ENCODE results near the gene DRICH1.
"Not testable (repeated sequence)": the region's sequence is repeated elsewhere in the genome, so short reads cannot be mapped to it uniquely, and the experiment has no call there.

Gene DRICH1

DNA sequence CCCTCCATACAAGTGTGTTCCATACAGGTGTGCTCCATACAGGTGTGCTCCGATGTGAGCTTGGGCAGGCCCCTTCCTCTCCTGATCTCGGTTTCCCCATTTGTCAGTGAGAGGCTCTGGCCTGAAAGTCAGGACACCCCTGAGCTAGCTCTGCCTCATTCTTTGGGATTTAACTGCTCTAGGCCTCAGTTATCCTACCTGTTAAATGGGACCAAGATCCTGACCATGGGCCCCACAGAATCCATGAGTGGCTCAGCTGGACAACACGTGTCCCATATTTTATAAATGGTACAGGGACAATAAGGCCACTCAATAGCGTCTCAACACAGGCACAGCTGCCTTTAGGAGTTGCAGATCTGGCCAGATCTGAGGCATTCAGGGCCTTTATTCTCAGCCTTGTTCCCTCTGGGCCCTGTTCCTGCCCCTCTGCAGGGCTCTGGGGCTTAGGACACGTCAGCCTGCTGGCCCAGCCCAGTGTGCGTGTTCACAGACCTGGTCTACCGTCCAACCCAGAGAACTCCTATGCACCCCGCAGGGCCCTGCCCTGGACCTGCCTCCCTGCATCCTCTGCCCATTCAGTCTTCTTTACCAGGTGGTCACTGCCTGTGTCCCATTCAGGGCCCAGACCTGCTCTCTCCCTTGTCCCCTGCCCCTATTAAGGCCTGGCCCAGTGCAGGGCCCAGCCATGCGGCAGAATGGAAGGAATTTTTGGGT is 33.2 kb downstream of the DRICH1 start:
- DNase-seq (ENCODE audit: low spot score): no peak

DNA sequence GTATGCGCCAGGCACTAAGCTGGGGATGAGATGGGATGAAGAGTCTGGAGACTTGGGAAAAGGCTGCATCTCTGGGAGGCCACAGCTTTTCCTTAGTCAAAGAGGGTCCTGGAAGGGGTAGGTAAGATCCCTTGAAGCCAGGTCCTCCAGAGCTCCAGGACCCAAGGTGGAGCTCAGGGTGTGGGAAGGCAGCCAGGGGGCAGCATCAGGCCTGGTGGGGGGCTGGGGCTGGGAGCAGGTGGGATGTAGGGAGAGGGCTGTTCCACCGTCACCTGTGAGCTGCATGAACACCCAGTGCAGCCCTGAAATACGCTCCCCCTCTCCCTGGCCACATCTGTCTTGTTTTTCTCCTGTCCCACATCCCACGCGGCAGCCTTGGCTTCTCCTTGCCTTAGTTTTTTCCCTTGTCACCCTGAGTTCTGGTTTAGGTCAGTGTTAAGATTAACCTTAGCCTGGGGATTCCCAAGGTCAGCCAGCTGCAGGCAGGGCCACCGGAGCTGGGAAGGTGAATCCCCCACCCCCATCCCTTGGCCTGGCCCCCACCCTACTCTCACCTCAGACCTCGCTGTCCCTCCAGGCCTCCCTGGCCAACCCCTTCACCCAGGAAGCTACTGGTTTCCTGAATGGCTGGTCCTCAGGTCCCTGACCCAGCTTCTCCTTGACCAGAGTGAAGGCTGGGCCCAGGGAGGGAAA is 34.4 kb downstream of the DRICH1 start:
- not testable (repeated sequence) for DNase-seq (ENCODE audit: low spot score)

DNA sequence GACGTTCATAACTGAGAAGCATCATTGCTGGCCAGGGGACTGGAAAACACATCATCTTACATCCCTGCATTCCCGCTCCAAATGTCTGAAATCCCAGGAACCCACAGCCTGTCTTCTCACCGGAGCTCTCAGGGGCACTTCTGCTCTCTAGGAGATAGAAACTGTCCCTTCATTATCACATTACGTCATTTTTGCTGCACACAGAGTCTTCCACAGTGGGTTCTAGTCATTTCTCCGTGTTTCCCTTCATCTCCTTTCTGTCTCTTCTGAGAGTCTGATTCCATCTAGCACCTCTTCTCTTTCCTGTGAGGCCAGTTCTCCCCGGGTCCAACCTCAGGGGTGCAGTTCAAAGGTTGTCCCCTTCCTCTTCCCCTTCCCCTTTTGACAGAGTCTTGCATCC is 36.2 kb downstream of the DRICH1 start:
- DNase-seq (ENCODE audit: low spot score): not testable (repeated sequence)

DNA sequence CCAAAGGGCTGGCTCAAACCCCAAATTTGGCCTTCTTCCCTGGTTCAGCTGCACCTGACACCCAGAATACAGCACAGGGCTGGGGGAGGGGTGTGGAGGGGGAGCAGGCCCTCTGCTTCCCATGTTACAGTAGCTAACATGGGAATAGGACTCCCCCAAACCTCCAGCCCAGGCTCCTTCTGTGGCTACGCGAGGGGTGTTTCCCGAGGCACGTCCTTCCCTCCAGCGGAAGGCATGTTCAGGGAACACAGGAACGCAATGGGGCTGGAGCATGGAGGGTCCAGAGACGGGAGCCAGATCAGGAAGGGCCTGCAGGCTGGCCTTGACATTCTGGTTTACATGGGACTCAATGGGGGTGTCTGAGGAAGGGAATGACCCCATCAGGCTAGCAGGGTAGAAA is 40.3 kb downstream of the DRICH1 start:
- DNase-seq (ENCODE audit: low spot score): no peak

DNA sequence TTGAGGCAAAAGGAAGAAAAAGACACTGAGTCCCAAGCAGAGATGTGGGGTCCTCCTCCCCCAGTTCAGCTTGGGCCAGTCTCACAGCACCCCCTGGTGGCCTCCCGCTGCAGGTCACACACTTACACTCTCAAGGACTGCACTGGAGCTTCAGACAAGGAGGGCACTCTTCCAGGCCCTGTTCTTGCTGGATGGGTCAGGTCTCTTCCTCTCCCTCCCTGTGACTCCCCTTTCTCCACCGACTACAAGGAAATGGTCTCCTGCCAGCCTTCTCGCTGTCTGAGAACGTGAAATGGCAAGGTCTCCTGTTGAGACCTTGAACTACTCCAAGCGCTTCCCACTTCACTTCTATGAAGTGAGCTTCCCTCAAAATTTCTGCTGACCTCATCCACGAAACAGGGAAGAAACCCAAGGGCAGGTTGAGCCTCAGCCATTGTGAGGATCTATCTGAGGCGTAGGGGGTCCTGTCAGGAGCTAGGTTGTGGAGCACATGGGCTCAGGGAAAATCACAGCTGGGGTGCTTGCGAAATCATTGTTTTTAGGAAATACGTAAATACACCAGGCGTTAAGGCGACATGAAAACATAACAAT is 40.8 kb downstream of the DRICH1 start:
- peak; percentile 87 for DNase-seq (ENCODE audit: low spot score)

DNA sequence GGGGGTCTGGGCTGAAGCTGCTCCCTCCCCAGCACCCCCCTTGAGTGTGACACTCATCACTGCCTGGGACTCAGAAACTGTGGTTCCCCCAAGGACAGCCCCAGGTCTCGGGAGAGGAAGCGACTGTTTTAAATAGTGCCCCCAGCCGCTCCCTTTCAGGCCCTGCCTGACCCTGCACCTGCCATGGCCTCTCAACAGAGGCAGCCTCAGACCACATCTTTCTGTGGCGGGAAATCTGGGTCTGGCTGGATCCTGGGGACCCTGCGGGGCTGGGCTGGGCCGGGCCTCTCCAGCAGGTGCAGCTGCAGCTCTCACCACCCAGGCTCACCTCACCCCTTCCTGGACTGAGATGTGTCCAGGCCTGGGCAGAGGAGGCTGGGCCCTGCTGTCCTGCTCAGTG is 48.3 kb downstream of the DRICH1 start:
- no peak for DNase-seq (ENCODE audit: low spot score)

DNA sequence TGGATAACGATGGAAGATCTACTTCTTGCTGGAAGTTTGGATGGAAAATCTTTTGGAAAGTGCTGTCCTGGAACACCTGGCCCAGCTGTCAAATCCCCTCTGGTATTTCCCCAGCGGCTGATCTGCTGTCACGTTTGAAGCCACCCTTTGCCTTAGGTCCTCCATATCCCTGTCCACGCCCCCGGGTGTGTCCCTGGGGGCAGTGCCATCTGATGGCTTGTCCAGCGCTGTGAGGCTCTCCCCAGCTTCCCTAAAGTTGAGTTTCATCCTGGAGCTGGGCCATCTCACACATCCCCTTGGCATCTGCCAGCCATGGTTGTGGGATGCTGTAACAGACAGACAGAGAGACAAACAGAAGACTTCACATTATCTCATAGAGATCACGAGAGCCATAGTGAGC is 49.0 kb downstream of the DRICH1 start:
- no peak for DNase-seq (ENCODE audit: low spot score)

DNA sequence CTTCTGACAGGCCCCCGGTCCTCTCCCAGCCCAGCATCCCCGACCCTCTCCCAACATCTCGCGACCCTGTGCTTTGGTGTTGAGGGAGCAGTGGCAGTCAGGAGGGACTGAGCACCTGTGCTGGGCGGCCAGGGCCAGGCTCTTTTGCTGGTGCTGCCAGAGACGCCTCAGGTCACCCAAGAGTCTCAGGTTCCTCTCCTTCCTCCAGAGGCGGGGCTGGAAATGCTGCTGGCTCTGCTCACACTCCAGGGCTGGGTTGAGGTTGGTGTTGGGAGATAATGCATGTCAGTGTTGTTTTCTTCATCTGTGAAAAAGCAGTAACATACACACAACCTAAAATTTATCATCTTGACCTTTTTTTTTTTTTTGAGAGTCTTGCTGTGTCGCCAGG is 50.9 kb downstream of the DRICH1 start:
- DNase-seq (ENCODE audit: low spot score): no peak

DNA sequence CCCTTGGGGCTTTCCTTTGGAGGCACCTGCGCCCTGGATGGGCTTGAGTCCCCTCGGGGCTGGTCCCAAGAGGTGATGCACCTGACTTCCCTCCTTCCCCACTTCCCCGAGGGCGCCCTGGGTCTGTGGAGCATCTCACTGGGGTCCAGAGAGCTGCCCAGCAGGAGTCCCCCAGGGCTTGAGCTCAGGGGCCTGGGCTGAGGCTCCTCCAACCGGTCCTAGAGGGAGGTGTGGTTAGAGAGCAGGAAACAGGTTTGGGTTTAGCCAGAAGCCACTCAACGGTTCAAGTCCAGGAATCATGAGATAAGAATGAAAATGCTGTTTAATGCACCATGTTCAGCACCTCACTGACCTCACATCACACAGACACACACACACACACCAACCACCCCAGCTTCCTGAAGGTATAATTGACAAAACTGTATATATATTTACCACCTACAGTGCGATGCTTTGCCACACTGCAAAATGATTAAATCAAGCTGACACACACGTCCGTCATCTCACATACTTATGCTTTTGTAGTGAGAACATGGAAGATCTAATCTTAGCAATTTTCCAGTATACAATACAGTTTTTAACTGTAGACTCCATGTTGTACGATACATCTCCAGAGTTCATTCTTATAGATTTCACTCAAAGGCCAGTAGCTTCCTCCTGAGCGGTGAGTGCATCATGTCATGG is 51.4 kb downstream of the DRICH1 start:
- DNase-seq (ENCODE audit: low spot score): no peak

DNA sequence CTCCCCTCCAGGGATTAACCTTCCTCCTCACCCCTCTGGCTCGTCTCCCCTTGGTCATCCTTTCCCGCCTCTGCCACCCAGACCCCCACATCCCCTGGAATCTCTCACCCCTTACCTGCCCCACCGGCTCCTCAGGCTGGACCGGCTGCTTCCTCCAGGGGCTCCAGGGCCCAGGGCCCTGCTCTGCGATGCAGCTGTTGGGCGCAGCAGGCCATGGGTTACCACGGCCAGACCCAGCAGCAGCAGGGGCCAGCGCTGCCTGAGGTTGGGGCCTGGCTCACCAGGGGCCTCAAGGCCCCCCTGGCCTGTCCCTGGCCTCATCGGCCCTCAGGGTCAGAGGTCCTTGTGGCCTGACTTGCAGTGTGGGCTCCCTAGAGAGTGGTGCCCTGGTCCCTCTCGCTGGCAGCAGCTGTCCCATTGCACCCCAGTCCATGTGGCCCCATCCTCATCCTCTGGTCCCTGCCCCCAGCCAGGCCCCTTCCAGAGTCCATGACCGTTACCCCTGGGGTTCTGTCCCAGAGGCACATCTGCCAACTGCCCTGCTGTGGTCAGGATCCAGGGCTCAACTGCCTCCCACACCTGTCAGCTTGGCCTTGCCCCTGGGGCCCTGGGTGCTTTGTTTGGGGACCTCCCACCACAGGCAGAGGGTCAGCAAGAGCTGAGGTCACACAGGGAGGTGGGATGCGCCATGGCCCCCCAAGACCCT is 52.1 kb downstream of the DRICH1 start, which contains the start of gene IGLL1:
Gene IGLL1, minus strand, starts transcription at position 421 of the 706 bp plus-strand sequence. Its CDS starts 100 bp downstream, at position 321.
- DNase-seq (ENCODE audit: low spot score): no peak

DNA sequence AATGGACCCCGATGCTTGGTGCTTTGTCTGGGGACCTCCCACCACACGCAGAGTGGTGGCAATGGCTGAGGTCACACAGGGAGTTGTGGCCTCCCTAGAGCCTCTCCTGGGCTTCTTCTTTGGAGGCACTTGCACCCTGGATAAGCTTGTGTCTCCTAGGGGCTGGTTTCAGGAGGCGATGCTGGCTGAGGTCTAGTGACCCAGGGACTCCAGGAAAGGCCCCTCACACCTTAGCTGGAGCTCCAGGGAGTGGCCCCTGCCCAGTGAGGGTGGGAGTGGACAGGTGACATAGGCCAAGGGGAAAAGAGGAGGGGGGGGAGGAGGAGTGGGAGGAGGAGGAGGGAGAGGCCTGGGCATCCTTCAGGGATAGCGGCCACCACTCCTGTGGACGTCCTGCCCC is 52.8 kb downstream of the DRICH1 start:
- no peak for DNase-seq (ENCODE audit: low spot score)

DNA sequence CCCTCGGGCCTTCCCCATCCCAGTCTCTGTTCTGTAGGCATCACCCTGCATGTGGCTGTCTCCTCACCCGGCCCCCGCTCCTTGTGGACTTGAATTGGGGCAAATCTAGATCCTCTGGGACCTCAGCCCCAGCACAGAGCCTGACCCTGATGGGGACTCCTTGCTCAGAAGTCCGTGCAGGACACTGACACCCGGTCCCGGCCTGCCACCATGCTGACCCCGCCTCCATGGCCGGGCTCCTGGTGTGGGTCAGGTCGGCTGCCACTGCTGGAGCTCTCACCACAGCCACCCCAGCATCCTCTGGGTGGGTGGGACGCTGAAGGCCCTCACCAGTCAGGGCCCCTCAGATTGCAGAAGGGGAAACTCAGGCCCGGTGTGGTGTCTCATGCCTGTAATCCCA is 53.8 kb downstream of the DRICH1 start:
- no peak for DNase-seq (ENCODE audit: low spot score)

DNA sequence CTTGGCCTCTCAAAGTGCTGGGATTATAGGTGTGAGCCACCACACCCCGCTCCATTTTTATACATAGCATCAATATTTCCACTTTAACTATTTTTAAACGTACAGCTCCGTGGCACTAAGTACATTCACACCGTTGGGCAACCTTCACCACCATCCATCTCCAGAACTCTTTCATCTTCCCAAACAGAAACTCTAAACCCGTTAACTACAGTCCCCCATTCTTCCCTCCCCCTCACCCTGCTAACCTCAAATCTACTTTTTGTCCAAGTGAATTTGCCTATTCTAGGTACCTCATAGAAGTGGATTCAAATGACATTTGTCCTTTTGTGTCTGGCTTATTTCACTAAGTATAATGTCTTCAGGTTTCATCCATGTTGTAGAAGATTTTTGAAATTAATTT is 55.4 kb downstream of the DRICH1 start:
- no peak for DNase-seq (ENCODE audit: low spot score)

DNA sequence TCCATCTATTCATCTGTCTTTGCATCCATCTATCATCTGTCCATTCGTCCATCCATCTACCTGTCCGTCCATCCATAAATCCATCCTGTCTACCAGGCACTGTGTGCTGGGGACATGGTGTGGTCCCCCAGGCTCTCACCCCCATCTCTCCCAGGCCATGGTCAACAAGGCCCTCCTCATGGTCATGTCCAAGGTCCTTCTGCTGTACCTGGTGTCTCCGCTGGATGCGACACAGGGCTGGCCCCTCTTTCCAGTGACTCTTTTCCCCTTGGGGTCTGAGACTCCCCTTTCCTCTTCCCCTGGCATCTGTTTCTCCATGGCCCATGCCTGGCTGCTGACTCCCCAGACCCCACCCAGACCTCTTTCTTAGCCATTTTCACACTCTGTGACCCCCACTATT is 56.5 kb downstream of the DRICH1 start:
- DNase-seq (ENCODE audit: low spot score): no peak

DNA sequence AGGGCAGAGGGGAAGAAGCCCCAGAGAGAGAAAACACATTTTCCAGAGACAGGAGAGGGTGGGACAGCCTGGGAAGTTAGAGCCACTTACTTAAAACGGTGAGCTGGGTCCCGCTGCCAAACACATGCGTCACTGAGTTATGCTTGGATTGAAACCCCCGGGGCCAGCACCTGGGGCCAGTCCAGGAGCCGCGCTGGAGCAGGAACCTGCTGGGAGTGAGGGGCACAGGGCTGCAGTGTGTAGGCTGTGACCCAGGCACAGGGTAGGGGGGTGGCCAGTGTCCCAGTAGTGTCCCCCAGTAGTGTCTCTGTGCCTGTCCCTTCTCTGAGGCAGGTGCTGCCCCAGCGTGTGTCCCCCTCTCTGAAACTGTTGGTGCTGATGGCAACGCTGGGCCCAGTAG is 57.2 kb downstream of the DRICH1 start:
- no peak for DNase-seq (ENCODE audit: low spot score)

DNA sequence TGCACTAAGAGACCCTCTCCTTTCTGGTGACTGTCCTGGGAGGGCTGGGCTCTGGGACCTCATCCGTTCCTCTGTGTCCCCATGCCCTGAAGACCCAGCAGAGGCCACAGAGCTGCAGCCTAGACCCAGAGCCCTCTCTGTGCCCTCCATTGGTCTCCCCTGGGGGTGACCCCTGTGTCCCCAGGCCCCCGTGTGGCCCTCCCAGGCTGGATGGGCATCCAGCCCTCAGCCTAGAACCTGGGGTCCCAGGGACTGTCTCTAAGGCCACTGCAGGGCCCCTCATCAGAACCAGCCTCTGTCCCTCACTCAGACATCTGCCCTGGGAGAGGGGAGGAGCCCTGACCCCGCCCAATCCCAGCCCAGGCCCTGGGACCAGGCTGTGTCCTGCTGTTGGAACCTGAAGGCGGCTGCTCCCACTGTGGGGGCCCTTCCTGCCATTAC is 57.7 kb downstream of the DRICH1 start:
- no peak for DNase-seq (ENCODE audit: low spot score)

DNA sequence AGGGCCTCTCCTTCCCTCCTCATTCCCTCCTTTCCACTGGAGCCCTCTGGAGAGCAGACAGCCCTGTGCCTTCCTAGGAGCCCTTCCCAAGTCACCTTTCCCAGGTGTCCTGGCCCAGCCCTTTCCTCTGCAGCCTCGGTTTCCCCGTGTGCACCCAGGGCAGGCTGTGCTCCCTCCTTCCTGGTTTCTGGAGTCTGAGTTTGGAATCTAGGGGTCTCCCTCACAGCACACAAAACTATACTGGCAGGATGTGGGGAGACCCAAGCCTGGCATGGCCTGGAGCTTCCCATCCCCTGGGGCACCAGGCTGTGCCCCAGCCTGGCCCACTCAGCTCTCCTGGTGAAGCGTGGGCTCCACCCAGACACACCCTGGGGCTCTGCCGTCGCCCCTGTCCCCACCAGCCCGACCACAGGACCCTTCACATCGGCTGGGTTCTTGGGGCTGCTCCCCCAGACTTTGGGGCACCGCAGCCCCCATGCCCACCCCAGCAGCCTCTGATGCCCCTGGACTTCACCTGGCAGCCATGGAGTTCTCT is 58.4 kb downstream of the DRICH1 start:
- DNase-seq (ENCODE audit: low spot score): not testable (repeated sequence)

DNA sequence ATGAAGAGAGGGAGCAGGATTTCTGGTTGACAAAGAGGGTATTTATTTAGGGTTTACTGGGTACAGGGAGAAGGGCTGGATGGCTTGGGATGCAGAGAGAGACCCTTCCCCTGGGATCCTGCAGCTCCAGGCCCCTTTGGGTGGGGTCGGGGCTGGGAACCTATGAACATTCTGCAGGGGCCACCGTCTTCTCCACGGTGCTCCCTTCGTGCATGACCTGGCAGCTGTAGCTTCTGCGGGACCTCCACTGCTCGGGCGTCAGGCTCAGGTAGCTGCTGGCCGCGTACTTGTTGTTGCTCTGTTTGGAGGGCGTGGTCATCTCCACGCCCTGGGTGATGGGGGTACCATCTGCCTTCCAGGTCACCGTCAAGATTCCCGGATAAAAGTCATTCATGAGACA is 59.0 kb downstream of the DRICH1 start:
- not testable (repeated sequence) for DNase-seq (ENCODE audit: low spot score)

DNA sequence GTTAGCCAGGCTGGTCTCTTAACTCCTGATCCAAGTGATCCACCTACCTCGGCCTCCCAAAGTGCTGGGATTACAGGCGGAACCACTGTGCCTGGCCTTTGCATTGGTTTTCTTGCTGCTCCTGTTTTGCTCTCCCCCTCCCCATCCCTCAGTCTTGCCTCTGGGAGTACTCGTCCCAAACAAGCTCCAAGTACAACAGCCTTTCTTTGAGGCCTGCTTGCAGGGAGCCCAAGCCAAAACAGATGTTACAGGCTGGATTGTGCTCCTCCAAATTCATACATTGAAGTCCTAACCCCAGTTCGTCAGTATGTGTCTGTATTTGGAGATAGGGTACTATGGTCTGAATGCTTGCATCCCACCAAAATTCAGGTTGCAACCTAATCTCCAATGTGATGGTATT is 60.6 kb downstream of the DRICH1 start:
- no peak for DNase-seq (ENCODE audit: low spot score)

DNA sequence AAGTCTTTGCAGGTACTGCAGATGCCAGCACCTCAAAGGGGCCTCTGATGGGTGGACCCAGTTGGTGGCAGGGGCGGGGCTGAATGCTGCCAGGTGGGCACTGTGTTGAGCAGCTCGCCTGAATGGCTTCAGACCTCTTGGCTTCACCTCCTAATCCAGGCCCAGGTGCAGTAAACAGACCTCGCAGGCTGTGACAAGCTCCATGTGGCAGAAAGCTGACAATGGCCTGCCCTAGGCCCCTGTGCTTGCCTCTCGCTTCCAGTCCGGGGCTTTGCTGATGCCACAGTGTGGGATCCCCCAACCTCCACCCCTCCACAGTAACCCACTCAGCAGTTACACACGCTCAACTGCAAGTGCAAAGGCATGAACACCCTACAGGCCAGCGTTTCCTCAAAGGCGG is 61.4 kb downstream of the DRICH1 start:
- no peak for DNase-seq (ENCODE audit: low spot score)

DNA sequence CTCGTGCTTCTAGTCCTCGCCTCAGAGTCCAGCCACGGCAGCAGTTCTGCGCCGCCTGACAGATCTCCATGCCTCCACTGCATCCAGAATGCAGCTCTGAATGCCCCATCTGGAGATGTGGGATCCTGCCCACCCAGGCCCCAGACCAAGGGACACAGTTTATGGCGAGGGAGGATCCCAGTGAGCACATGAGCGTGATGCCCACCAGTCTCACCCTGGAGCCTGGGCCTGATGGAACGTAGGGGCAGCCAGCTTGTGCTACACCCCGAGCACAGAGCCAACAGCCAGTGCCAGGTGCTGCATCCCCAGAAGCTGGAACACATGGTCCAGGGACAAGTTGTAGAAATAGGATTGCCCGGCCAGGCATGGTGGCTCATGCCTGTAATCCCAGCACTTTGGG is 62.4 kb downstream of the DRICH1 start:
- no peak for DNase-seq (ENCODE audit: low spot score)

DNA sequence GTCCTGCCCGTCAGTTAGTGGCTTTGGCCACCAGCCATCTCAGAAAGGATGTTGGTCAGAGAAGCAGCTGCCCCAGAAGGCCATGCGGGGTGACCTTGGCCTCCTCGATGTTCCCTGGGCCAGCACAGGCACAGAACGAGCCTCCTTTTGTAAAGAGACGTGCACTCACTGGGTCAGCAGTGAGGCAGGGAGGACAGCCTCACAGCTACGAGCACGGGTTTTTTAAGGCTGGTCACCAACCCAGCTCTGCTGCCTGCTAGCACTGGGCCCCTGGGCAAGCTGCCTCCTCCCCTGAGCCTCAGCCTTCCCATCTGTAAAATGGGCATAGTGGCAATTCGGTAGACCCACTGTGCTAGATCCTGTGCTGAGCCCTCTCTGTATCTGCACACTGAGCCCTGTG is 62.8 kb downstream of the DRICH1 start:
- no peak for DNase-seq (ENCODE audit: low spot score)

Measured in HuH-7 (cell line).